ENCODE data around the gene LAGE3.

GRCh38 chrX:154505734-154506133 lies 26.7 kb upstream of the LAGE3 start:
- TF ChIP-seq EP300 (IDR thresholded peaks at IDR 0.05; ENCODE audit: low read depth) (no peak), CTCF (IDR thresholded peaks at IDR 0.05) (no peak)
